ENCODE data around the gene MKS1. TPM values are rescaled to one million over a fixed set of nuclear protein-coding genes. Genes with fewer than 3 reads are reported as not detected.

Gene MKS1
- total RNA-seq, 1 experiment from 2014 or later: 28.6 TPM

DNA sequence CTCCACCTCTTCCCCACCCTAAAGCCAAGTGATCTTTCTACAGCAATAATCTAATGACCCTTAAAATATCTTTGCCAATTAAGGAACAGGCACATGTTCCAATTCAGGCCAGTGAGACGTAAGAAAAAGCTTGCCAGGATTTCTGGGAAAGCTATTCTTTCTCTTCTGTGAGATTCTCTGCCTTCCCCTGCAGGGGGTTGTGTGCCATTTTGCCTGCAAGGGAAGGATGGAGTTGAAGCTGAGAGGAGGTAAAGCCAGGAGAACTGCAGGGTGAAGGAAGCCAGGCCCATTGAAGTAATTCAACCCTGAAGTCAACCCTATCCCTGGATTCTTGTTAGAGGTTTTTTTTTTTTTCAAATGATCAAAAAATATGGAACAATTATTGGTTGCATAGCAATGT, 10.3 kb upstream of the MKS1 start:
- peaks cover 7% of the 10 kb centered on the region for H3K27me3 Mint-ChIP-seq (ENCODE audit: insufficient read depth, unreplicated experiment)

GRCh38 chr17:58228679-58229078, 9.6 kb upstream of the MKS1 start:
- Mint-ChIP-seq H3K27me3 (ENCODE audit: insufficient read depth, unreplicated experiment) (peaks cover 7% of the 10 kb centered on the region), H3K36me3 (ENCODE audit: insufficient read depth, unreplicated experiment) (no peaks in the 10 kb centered on the region), H3K4me1 (ENCODE audit: low read depth, unreplicated experiment) (peaks cover 9% of the 10 kb centered on the region), H3K27ac (ENCODE audit: unreplicated experiment) (no peak overlapping the region), H3K4me3 (ENCODE audit: unreplicated experiment) (no peak overlapping the region), H3K9me3 (ENCODE audit: unreplicated experiment) (no peaks in the 10 kb centered on the region)
- Histone ChIP-seq H3K9me3 (no peaks in the 10 kb centered on the region; the same call in 1 of the 2 replicates), H3K4me1 (no peaks in the 10 kb centered on the region), H3K36me3 (ENCODE audit: control insufficient read depth, insufficient read depth, low read length) (no peaks in the 10 kb centered on the region), H3K27me3 (replicated peaks; ENCODE audit: control insufficient read depth, insufficient read depth, low read length) (no peaks in the 10 kb centered on the region; the same call in 1 of the 2 replicates), H3K4me3 (ENCODE audit: low read depth, low read length) (no peak overlapping the region)
- CTCF ChIA-PET: no interaction called here
- POLR2A ChIA-PET: interaction anchor here (1.0 kb wide), 1 partner anchor 9 kb away, joined by 3 read pairs; the partner anchor contains the start of gene MKS1
- no TSS peak for BruUV-seq (replicated peaks)
- intact Hi-C loops (cut with micrococcal nuclease; ENCODE audit: unreplicated experiment): no loop called here
- no peak for DNase-seq
- TF ChIP-seq CTCF (IDR thresholded peaks at IDR 0.05; ENCODE audit: insufficient read depth in 1 of 2, low read depth in 1 of 2, low read length in 1 of 2, severe bottlenecking in 1 of 2, unreplicated experiment in 1 of 2): no peak

More for the DNA sequence above, 10.3 kb upstream of the MKS1 start:
- H3K4me1 ChIP-seq: no peaks in the 10 kb centered on the region
- no peak for TF ChIP-seq CTCF (IDR thresholded peaks at IDR 0.05; ENCODE audit: insufficient read depth in 1 of 2, low read depth in 1 of 2, low read length in 1 of 2, severe bottlenecking in 1 of 2, unreplicated experiment in 1 of 2)
- ChIA-PET POLR2A (no interaction called here), CTCF (no interaction called here)
- H3K27me3 ChIP-seq (replicated peaks; ENCODE audit: control insufficient read depth, insufficient read depth, low read length): no peaks in the 10 kb centered on the region; the same call in 1 of the 2 replicates
- no peaks in the 10 kb centered on the region for H3K9me3 Mint-ChIP-seq (ENCODE audit: unreplicated experiment)
- peaks cover 3% of the 10 kb centered on the region for H3K4me1 Mint-ChIP-seq (ENCODE audit: low read depth, unreplicated experiment)
- BruUV-seq (replicated peaks): no TSS peak
- no peaks in the 10 kb centered on the region for H3K36me3 Mint-ChIP-seq (ENCODE audit: insufficient read depth, unreplicated experiment)
- no peaks in the 10 kb centered on the region for H3K36me3 ChIP-seq (ENCODE audit: control insufficient read depth, insufficient read depth, low read length)
- no peak overlapping the region for H3K27ac Mint-ChIP-seq (ENCODE audit: unreplicated experiment)
- DNase-seq: no peak
- no peaks in the 10 kb centered on the region; the same call in 1 of the 2 replicates for H3K9me3 ChIP-seq
- no peak overlapping the region for H3K4me3 Mint-ChIP-seq (ENCODE audit: unreplicated experiment)
- intact Hi-C loops (cut with micrococcal nuclease; ENCODE audit: unreplicated experiment): no loop called here
- H3K4me3 ChIP-seq (ENCODE audit: low read depth, low read length): no peak overlapping the region

DNA sequence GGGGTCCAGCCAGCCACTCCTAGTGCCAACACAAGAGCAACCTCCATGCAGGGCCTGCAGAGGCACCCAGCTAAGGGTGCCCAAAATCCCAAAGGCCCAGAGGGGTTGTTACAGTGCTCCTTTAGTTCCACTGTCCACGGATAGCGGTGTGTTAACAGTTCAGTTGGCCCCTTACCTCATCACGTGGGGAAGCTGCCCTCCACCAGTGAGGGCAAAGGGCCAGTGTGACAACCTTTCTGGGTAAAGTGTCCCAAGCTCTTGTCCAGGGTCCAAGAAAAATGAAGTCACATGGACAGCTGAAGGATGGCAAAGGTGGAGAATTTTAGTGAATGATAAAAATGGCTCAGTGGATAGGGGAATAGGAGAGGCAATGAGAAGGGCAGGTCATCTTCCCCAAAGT, 8.7 kb upstream of the MKS1 start:
- CTCF ChIA-PET: no interaction called here
- H3K27me3 Mint-ChIP-seq (ENCODE audit: insufficient read depth, unreplicated experiment): peaks cover 7% of the 10 kb centered on the region
- H3K36me3 Mint-ChIP-seq (ENCODE audit: insufficient read depth, unreplicated experiment): no peaks in the 10 kb centered on the region
- no peaks in the 10 kb centered on the region; the same call in 1 of the 2 replicates for H3K9me3 ChIP-seq
- H3K4me3 ChIP-seq (ENCODE audit: low read depth, low read length): no peak overlapping the region
- no peak for TF ChIP-seq CTCF (IDR thresholded peaks at IDR 0.05; ENCODE audit: insufficient read depth in 1 of 2, low read depth in 1 of 2, low read length in 1 of 2, severe bottlenecking in 1 of 2, unreplicated experiment in 1 of 2)
- intact Hi-C loops (cut with micrococcal nuclease; ENCODE audit: unreplicated experiment): no loop called here
- no peak overlapping the region for H3K4me3 Mint-ChIP-seq (ENCODE audit: unreplicated experiment)
- BruUV-seq (replicated peaks): no TSS peak
- no peaks in the 10 kb centered on the region for H3K4me1 ChIP-seq
- H3K4me1 Mint-ChIP-seq (ENCODE audit: low read depth, unreplicated experiment): peaks cover 9% of the 10 kb centered on the region
- H3K9me3 Mint-ChIP-seq (ENCODE audit: unreplicated experiment): no peaks in the 10 kb centered on the region
- H3K36me3 ChIP-seq (ENCODE audit: control insufficient read depth, insufficient read depth, low read length): no peaks in the 10 kb centered on the region
- no peak overlapping the region for H3K27ac Mint-ChIP-seq (ENCODE audit: unreplicated experiment)
- no peaks in the 10 kb centered on the region; the same call in 1 of the 2 replicates for H3K27me3 ChIP-seq (replicated peaks; ENCODE audit: control insufficient read depth, insufficient read depth, low read length)
- POLR2A ChIA-PET: interaction anchor here (1.0 kb wide), 1 partner anchor 8 kb away, joined by 3 read pairs; the partner anchor contains the start of gene MKS1
- DNase-seq: no peak
